Stimulated activated CD4-positive, alpha-beta T cell treated with anti-CD3 and anti-CD28 coated beads, Interleukin-12 subunit alpha, Interleukin-12 subunit beta, amount 100 ng/mL, for 48 hours (primary cell): ENCODE measurements around the gene SNRPA.
"Not testable (repeated sequence)": the region's sequence is repeated elsewhere in the genome, so short reads cannot be mapped to it uniquely, and the experiment has no call there.

Experiments used
- DNase-seq, 3 donors: peaks; one replicate each; pipeline ENCODE4 v3.0.0-alpha.2; 2020; ENCODE audit warnings: low read depth in 2 of 3, low spot score in 1 of 3

Gene SNRPA

DNA sequence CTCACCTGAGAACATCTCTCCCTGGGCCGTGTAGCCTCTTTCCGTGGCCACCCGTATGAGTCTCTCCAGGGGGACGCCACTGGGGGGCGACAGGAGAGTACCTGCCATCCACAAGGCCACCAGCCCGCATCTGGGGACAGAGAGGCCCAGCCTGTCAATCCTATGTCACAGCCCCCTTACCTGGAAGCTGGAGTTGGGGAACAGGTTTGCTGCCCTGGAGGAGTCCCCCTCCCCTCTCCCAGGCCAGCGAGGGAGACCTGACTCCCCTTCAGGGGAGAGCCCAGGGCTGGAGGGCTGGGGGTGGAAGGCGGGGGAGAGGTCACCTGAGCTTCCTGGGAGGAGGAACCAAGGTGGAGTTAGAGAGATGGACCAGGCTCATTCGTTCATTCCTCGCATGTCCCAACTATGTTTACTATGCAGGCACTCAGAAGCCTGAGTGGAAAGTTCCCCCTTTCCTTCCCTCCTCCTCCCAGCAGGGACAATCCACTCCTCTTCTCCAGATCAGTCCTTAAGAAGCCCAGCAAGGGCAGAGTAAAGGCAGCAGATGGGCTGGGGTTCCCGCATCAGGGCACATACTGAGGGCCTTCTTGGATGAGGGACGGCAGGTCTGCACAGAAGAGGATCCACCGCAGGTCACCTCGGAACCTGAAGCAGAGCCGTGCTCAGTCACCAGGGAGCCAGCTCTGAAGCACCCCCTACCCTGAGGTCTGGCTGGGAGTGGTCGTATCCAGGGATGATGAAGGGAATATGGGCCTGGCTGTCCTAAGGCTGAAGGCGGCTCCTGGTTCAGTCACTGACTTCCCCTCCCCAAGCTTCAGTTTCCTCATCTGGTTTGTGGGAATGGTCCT lies 6.2 kb upstream of the SNRPA start:
- DNase-seq, result no peak

DNA sequence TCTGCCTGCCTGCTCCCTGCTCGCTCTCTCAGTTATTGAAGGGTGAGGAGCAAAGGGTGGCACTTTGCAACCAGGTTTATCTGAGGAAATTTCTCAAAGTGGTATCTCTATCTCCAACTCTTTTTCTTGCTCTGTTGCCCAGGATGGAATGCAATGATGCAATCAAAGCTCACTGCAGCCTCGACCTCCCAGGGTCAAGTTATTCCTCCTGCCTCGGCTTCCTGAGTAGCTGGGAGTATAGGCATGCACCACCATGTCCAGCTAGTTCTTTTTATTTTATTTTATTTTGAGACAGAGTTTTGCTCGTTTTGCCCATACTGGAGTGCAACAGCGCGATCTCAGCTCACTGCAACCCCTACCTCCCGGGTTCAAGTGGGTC lies 5.6 kb upstream of the SNRPA start:
- no peak for DNase-seq

DNA sequence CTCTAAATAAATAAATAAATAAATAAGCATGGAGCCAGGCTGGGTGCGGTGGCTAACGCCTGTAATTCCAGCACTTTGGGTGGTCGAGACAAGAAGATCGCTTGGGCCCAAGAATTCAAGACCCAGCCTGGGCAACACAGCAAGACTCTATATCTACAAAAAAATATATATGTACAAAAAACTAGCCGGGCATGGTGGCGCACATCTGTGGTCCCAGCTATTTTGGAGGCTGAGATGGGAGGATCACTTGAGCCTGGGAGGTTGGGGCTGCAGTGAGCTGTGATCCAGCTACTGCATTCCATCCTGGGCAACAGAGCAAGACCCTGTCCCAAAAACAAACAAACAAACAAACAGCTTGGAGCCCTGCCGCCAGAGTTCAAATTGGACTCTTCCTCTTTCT lies 3.5 kb upstream of the SNRPA start:
- DNase-seq, result no peak

DNA sequence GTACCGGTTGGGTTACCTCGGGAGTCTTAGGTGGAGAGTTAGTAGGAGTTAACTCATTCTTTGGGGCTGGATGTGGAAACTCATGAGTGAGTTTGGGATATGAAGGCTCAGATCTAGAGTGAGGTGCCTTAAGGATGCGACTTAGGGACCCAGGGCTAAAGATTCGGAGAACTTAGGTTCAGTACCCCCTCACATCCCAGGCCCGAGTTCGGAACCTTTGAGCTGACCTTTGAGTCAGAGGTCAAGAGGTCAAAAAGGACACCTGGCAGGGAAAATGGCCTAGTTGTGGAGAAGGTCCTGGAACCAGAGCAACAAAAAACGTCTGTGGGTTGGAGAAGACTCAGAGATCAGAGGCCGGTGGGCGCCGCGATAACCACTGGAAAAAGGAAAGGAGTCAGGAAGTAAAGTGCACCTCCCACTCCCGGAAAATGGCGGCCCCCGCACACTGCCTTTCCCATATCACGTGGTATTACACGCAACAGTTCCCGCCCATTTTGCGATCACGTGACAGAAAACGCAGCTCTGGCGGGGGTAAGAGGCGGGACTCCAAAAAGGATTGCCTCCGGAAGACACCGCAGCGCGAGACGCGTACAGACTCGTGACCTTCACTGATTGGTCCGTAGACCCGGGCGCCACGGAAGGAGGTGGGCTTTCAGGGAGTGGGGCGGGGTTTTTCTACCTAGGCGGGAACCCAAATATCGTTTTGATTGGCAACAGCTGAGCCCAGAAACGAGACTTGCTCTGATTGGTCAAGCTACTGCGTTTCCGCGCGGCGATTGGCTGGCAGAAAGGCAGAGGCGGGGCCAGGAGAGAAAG lies 737 bp upstream of the SNRPA start, which contains the start of gene ACTMAP:
TSS of gene ACTMAP (minus strand) at position 420 of the 816 bp plus-strand sequence. CDS start 674 bp downstream, outside the sequence.
- peak; percentile 99 to 100 (median 99) for DNase-seq

DNA sequence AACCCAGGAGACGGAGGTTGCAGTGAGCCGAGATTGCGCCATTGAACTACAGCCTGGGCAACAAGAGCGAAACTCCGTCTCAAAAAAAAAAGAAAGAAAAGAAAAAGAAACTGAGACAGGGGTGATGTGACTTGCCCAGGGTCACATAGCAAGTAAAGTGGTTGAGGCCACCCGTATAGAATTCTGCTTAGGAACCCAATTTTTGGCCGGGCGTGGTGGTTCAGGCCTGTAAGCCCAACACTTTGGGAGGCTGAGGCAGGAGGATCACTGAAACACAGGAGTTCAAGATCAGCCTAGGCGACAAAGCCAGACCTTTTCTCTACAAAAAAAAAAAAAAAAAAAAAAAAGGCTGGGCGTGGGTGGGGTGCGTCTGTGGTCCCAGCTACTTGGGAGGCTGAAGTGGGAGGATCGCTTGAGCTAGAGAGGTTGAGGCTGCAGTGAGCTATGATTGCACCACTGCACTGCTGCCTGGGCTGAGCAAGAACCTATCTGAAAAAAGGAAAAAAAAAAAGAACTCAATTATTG lies 1.3 kb downstream of the SNRPA start:
- no peak for DNase-seq

DNA sequence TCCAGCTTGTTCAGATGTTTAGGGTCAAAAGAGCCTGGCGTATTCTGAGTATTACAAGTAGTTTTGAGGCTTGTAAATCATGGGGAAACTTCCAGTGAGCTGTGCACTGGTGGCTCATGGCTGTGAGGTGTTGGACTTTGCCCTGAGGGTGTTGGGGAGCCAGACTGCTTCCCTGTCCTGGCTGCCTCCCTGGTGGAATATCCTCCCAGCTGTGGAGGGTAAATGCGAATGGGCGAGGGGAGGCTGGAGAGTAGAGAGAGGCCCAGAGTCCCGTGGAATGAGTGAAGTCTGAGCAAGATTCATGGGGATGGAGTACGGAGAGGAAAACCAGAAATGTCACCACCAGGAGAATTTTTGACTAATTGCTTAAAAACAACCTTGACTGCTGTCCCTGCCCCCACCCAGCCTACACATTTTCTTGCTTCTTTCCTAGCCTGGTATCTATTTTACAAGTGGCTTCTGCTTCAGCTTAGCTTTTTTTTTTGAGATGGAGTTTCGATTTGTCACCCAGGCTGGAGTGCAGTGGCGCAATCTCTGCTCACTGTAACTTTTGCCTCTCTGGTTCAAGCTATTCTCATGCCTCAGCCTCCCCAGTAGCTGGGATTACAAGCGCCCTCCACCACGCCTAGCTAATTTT lies 3.7 kb downstream of the SNRPA start:
- peak; percentile 56 to 71 (median 68) for DNase-seq

DNA sequence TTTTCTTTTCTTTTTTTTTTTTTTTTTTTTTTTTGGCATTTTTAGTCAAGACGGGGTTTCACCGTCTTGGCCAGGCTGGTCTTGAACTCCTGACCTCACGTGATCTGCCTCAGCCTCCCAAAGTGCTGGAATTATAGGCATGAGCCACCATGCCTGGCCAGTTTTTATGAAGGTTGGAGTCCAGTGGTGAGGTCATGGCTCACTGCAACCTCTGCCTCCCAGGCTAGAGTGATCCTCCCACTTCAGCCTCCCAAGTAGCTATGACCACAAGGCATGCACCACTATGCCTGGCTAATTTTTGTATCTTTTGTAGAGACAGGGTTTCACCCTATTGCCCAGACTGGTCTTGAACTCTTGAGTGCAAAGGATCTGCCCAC lies 4.2 kb downstream of the SNRPA start:
- no peak for DNase-seq

DNA sequence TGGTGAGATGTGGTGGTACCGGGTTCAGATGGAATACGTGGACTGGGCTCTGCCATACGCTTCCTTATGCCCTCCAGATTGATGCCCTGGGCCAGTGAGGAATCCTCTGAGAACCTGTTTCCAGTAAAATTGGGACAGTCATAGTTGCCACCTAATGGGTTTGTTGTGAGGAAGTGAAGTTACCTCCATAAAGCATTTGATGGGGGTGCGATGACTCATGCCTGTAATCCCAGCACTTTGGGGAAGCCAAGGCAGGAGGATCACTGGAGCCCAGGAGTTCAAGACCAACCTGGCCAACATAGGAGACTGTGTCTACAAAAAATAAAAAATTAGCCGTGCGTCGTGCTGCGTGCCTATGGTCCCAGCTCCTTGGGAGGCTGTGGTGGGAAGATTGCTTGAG lies 4.8 kb downstream of the SNRPA start:
- DNase-seq, result no peak

DNA sequence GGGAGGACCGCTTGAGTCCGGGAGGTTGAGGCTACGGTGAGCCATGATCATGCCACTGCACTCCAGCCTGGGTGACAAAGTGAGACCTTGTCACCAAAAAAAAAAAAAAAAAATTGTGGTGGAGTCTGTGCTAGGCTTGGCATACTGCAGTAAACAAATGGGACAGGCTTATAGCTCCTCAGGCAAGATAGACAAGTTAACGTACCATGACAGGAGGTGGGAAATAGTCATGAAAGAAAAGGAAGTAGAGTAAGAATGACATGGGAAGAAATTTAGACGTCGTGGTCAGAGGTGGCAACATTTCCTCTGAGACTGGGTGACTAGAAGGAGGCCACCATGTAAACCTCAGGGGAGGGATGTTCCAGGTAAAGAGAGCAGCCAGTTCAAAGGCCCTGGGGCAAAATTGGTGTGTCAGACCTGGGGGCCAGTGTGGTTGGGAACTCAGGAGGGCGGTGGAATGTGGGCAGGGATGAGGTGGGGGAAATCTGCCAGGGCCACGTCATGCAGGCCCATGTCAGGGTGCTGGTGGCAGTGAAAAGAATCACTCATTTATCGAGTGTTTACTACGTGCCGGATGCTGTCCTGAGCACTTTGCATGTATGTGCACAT lies 5.6 kb downstream of the SNRPA start:
- DNase-seq, result peak in 2 of 3 donors; percentile 27 to 46

DNA sequence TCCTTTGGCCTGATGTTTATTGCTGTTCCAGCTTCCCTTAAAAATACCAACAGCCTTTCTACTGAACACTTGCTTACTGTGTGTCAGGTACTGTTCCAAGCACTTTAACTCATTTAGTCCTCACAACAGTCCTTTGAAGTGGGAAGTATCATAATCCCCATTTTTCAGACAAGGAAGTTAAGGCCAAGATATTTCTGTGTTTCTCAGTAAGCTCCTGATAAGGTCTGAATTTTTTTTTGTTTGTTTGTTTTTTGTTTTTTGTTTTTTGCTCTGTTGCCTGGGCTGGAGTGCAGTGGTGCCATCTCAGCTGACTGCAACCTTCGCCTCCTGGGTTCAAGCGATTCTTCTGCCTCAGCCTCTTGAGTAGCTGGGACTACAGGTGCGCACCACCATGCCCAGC lies 7.5 kb downstream of the SNRPA start:
- no peak for DNase-seq

DNA sequence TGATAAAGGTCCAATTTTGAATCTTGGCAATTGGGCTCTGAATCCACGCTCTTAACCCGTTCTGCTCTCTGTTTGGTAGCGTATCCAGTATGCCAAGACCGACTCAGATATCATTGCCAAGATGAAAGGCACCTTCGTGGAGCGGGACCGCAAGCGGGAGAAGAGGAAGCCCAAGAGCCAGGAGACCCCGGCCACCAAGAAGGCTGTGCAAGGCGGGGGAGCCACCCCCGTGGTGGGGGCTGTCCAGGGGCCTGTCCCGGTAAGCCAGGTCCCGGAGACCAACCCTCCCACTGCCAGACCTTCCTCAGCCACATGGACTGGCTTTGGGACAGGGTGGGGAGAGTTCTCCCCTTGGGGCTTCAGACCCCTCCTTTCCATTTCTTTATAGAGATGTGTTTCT lies 8.3 kb downstream of the SNRPA start:
- no peak for DNase-seq

DNA sequence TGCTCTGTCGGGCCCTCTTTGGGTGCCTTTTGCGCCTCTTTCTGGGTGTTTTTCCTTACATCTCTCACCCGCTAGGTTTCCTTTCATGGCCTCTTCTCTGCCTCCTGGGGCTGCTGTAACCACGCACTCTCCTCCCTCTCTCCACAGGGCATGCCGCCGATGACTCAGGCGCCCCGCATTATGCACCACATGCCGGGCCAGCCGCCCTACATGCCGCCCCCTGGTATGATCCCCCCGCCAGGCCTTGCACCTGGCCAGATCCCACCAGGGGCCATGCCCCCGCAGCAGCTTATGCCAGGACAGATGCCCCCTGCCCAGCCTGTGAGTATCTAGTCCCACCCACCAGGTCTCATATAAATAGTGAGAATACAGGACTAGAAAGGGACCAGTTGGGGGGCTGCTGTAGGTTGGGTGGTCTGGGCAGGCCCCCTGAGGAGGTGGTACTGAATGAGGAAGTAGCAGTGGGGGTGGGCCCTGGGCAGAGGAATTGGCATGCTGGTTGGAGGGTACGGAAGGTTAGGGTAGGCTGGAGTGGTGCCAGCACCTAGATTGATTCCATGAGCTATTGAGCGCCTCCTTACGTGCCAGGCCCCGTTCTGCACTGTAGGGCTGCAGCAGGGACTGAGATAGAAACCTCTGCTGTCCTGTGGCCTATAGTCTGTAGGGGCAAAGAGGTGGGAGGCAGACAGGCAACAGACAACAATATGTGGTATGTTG lies 11.9 kb downstream of the SNRPA start:
- DNase-seq, result no peak

DNA sequence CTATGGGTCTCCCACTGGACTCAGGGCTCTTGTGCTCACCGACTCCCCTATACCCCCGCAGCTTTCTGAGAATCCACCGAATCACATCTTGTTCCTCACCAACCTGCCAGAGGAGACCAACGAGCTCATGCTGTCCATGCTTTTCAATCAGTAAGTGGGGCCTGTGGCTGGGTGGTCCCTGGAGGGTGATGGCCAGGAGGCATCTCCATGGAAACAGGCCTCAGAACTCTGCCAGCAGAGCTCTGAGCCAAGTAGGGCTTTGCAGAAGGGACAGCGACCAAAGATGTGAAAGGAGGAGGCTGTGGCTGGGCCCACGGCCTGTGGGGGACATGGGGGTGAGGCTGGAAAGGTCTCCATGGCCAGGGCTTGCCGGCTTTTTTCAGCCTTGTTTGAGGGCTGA lies 12.5 kb downstream of the SNRPA start:
- no peak for DNase-seq

DNA sequence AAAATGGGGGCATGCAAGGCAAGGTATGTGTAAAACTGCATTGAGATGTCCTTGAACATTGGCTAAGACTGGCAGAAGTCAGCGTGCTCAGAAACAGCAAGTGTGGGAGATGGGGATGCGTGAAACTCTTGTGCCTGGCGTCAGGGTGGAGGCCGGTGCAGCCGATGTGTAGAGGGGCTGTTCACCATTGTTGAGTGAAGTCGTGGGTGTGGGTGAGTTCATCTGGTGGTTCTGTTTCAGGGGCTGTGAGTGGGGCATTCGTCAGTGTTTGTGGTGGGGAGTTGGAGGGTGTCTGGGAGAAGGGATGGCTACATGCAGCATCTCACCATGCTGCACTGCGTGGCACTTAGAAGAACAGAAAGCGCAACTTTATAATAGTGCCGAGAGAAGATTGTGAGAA lies 13.0 kb downstream of the SNRPA start:
- no peak for DNase-seq

DNA sequence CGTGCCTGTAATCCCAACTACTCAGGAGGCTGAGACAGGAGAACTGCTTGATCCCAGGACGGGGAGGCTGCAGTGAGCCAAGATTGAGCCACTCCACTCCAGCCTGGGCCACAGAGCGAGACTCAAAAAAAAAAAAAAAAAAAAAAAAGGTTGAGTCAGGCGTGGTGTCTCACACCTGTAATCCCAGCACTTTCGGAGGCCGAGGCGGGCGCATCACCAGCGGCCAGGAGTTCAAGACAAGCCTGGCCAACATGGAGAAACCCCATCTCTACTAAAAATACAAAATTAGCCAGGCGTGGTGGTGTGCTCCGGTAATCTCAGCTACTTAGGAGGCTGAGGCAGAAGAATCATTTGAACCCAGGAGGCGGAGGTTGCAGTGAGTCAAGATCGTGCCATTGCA lies 15.4 kb downstream of the SNRPA start:
- DNase-seq, result not testable (repeated sequence)

DNA sequence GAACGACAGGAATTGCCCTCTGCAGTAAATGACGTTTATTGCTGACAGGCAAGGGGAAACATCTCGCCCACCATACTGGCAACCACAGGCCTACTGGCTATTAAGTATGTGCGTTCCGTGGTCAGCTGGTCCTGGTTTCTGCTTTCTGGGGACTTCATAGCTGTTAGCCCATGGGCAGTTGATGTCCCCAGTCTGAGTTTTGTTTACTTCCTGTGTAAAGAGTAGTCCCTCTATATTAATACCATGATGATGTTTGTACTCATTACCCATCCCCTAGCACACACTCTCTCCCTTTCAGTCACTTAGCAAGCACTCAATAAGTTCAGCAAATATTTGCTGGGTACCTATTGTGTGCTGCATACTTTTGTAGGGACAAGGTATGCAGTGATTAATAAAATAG lies 17.9 kb downstream of the SNRPA start:
- no peak for DNase-seq

DNA sequence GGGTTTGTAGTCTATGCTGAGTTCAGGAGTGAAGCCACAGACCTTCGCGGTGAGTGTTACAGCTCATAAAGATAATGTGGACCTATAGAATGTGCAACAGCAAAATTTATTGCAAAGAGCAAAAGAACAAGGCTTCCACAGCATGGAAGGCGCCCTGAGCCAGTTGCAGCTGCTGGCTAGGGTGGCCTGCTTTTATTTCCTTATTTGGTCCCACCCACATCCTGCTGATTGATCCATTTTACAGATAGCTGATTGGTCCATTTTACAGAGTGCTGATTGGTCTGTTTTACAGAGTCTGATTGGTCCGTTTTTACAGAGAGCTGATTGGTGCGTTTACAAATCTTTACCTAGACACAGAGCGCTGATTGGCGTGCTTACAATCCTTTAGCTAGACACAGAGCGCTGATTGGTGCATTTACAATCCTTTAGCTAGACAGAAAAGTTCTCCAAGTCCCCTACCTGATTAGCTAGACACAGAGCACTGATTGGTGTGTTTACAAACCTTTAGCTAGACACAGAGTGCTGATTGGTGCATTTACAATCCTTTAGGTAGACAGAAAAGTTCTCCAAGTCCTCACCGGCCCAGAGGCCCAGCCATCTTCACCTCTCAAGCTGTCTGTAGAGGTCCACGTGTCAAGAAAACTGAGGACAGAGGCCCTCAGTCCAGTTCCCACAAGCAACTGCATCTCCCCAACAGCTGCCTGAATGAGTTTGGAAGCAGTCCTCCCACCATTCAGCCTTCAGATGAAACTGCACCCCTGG lies 20.3 kb downstream of the SNRPA start:
- DNase-seq, result not testable (repeated sequence)

DNA sequence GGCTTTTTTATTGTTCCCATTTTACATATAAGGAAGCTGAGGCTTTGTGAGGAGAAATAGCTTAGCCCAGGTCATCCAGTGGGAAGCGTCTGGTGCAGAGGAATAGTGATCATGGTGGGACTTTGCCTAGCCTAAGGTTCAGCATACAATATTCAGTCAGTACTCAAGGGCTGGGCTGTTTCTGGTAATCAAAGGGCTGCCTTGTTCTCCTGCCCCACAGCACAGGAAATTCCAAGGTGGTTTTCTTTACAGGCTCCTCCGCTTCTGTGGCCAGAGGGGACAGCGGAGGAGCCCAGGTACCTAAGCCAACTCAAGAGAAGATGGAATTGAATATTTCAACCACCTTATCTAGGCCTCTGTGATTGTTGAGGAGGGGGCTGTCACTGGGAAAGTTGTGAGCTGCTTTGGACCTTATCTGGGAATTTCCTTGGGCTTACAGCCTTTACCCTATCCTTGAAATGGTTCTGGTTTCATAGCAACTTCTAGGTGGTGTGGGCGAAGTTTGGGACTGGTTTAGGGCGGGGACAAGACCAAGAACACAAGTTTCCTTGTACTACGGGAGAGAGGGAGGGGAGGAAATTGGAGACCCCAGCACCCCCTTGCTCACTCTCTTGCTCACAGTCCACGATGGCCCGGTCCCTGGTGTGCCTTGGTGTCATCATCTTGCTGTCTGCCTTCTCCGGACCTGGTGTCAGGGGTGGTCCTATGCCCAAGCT lies 24.1 kb downstream of the SNRPA start, which contains the start of gene MIA:
TSS of gene MIA (plus strand) at position 606 of the 716 bp plus-strand sequence. CDS start at position 628, 22 bp downstream.
- no peak for DNase-seq

DNA sequence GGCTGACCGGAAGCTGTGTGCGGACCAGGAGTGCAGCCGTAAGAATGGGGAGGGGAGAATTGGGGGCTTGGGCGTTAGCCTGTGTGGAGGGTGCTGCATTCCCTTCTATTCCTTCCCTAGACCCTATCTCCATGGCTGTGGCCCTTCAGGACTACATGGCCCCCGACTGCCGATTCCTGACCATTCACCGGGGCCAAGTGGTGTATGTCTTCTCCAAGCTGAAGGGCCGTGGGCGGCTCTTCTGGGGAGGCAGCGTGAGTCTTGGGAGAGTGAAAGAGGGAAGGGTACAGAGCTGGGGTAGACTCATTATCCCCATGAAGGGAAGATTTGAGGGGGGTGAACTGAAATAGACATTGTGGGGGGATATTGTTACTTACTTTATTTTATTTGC lies 24.6 kb downstream of the SNRPA start:
- DNase-seq, result no peak
